Liver (tissue), 9 donors: ENCODE data around the gene ARHGEF16. TPM values are rescaled to one million over a fixed set of nuclear protein-coding genes. Genes with fewer than 3 reads are reported as not detected.

ENCODE experiments used
- DNase-seq: peaks from one replicate; pipeline ENCODE4 v3.0.0-alpha.2; 2017; ENCODE audit warnings: low spot score
- H3K27ac ChIP-seq, 2 donors: one replicate each; pipeline ENCODE4 v1.7.0; 2013; ENCODE audit warnings: inconsistent platforms in 2 of 2, low read length in 2 of 2, control low read depth in 1 of 2, low read depth in 1 of 2, mild to moderate bottlenecking in 1 of 2
- H3K27me3 ChIP-seq, 4 donors: one replicate each; pipeline versions ENCODE4 v1.6.1 to v1.7.0; 2013; ENCODE audit warnings: low read length in 3 of 4, inconsistent platforms in 1 of 4, mild to moderate bottlenecking in 1 of 4, moderate library complexity in 1 of 4; ENCODE audit not compliant: control insufficient read depth in 4 of 4, insufficient read depth in 4 of 4
- H3K36me3 ChIP-seq, 4 donors: one replicate each; pipeline versions ENCODE4 v1.6.1 to v1.7.0; 2013; ENCODE audit warnings: low read length in 3 of 4, mild to moderate bottlenecking in 3 of 4, low read depth in 1 of 4, moderate library complexity in 1 of 4; ENCODE audit not compliant: control insufficient read depth in 4 of 4, insufficient read depth in 3 of 4
- H3K4me1 ChIP-seq, 4 donors: one replicate each; pipeline versions ENCODE4 v1.6.1 to v1.7.0; 2013; ENCODE audit warnings: low read length in 3 of 4, mild to moderate bottlenecking in 3 of 4, moderate library complexity in 1 of 4; ENCODE audit not compliant: control insufficient read depth in 4 of 4, insufficient read depth in 4 of 4
- H3K4me3 ChIP-seq, 3 donors: one replicate each; pipeline versions ENCODE4 v1.6.1 to v1.7.0; 2013; ENCODE audit warnings: low read length in 3 of 3, control low read depth in 1 of 3, low read depth in 1 of 3, mild to moderate bottlenecking in 1 of 3
- H3K9ac ChIP-seq, 2 donors: one replicate each; pipeline ENCODE4 v1.7.0; 2013; ENCODE audit warnings: low read length in 2 of 2, mild to moderate bottlenecking in 2 of 2, moderate library complexity in 2 of 2, control low read depth in 1 of 2, low read depth in 1 of 2
- H3K9me3 ChIP-seq, 4 donors: one replicate each; pipeline versions ENCODE4 v1.6.1 to v1.7.0; 2013; ENCODE audit warnings: low read length in 3 of 4; ENCODE audit not compliant: control insufficient read depth in 4 of 4
- EGR1 ChIP-seq, 2 donors: IDR thresholded peaks; 2 replicates each; pipeline ENCODE4 v1.6.1; 2016 to 2018; ENCODE audit warnings: antibody characterized with exemption in 2 of 2, low read depth in 2 of 2
- FOXA1 ChIP-seq: IDR thresholded peaks from 2 replicates; pipeline ENCODE4 v1.6.1; 2016; ENCODE audit warnings: antibody characterized with exemption
- FOXA2 ChIP-seq: IDR thresholded peaks from 2 replicates; pipeline ENCODE4 v1.6.1; 2016; ENCODE audit warnings: antibody characterized with exemption
- GABPA ChIP-seq, 2 donors: IDR thresholded peaks in 1 of 2; conservative IDR thresholded peaks in 1 of 2; 2 replicates each; pipeline ENCODE4 v1.6.1; 2016; ENCODE audit warnings: antibody characterized with exemption in 2 of 2, mild to moderate bottlenecking in 1 of 2, moderate library complexity in 1 of 2
- HNF4A ChIP-seq, 2 donors: conservative IDR thresholded peaks; 2 replicates each; pipeline ENCODE4 v1.6.1; 2016; ENCODE audit warnings: antibody characterized with exemption in 2 of 2, mild to moderate bottlenecking in 2 of 2
- HNF4G ChIP-seq: IDR thresholded peaks from 2 replicates; pipeline ENCODE4 v1.6.1; 2016; ENCODE audit warnings: antibody characterized with exemption
- JUND ChIP-seq, 2 donors: IDR thresholded peaks; 2 replicates each; pipeline ENCODE4 v1.6.1; 2016; ENCODE audit warnings: antibody characterized with exemption in 2 of 2
- NR2F2 ChIP-seq: IDR thresholded peaks from 2 replicates; pipeline ENCODE4 v1.6.1; 2016; ENCODE audit warnings: antibody characterized with exemption
- RAD21 ChIP-seq, 2 donors: IDR thresholded peaks; 2 replicates each; pipeline ENCODE4 v1.6.1; 2016; ENCODE audit warnings: antibody characterized with exemption in 2 of 2, mild to moderate bottlenecking in 2 of 2
- RXRA ChIP-seq, 2 donors: IDR thresholded peaks; 2 replicates each; pipeline ENCODE4 v1.6.1; 2017 to 2018; ENCODE audit warnings: antibody characterized with exemption in 2 of 2, mild to moderate bottlenecking in 1 of 2
- SP1 ChIP-seq: IDR thresholded peaks from 2 replicates; pipeline ENCODE4 v1.6.1; 2018; ENCODE audit warnings: antibody characterized with exemption, mild to moderate bottlenecking
- TAF1 ChIP-seq: conservative IDR thresholded peaks from 2 replicates; pipeline ENCODE4 v1.6.1; 2016; ENCODE audit warnings: antibody characterized with exemption, mild to moderate bottlenecking
- YY1 ChIP-seq: IDR thresholded peaks from 2 replicates; pipeline ENCODE4 v1.6.1; 2016; ENCODE audit warnings: antibody characterized with exemption, mild to moderate bottlenecking
- WGBS: extraction: QIAGEN DNeasy Blood & Tissue Kit; methylation state at CpG from one replicate; pipeline ENCODE4 v1.1.7; 2013; 5-methylcytosine and 5-hydroxymethylcytosine counted together
- polyA plus RNA-seq, 2 donors: library from polyadenylated mRNA; stranded (reverse) in 1 of 2; unstranded in 1 of 2; fragments of 200-250 nt in 1 of 2; fragments of >200 nt in 1 of 2; fragmentation: Nextera tagmentation in 1 of 2; extraction: Ambion mirVana in 1 of 2; gene quantifications; one replicate each; pipeline versions ENCODE4 v1.2.1 to v1.2.3, GENCODE V29; 2013 to 2015
- total RNA-seq, 2 donors: library from RNA; depleted of rRNA; stranded (reverse); fragments of >200 nt; gene quantifications; one replicate each; pipeline ENCODE4 v1.2.3, GENCODE V29; 2014
- TF ChIP-seq, protein P1 (sequence below): IDR thresholded peaks from 2 replicates; pipeline ENCODE4 v1.6.1; 2016; ENCODE audit warnings: antibody characterized with exemption
- TF ChIP-seq, protein P2 (sequence below): IDR thresholded peaks from 2 replicates; pipeline ENCODE4 v1.6.1; 2016; ENCODE audit warnings: antibody characterized with exemption
- TF ChIP-seq, protein P3 (sequence below): IDR thresholded peaks from 2 replicates; pipeline ENCODE4 v1.6.1; 2016; ENCODE audit warnings: antibody characterized with exemption, mild to moderate bottlenecking
- TF ChIP-seq, protein P4 (sequence below): IDR thresholded peaks from 2 replicates; pipeline ENCODE4 v1.6.1; 2016; ENCODE audit warnings: antibody characterized with exemption
- TF ChIP-seq, protein P5 (sequence below): fragments of 150-350 bp; IDR thresholded peaks from 2 replicates; pipeline ENCODE4 v1.5.1; 2017; ENCODE audit warnings: improper control_type of control experiment, low read depth, low read length; ENCODE audit not compliant: missing input control
- donor health status: healthy.
- donor health status: healthy.
- donor health status: healthy.
- donor health status: healthy.
- donor health status: healthy.

ARHGEF16 gene
- total and polyA plus RNA-seq, 4 donors: 0.65 to 5.6 (median 2.8) TPM

DNA sequence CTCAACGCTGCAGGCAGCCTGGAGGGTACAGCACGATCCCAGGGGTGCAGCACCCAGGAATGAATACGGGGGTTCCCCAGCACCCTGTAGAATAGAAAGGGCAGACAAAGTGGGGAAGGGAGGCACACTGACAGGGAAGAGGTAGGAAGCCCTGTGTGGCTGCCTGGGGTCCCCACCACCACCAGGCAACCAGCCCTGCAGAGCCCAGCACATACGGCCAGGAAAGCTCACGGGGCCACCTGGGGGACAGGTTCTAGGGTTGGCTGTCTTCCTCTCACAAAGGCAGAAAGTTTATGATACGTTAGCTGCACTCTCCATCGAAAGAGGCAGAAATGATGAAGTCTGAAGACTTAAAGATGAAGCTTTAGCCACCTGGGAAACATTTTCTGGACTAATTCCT is 52.5 kb downstream of the ARHGEF16 start (continued):
- TF ChIP-seq, protein P1, sequence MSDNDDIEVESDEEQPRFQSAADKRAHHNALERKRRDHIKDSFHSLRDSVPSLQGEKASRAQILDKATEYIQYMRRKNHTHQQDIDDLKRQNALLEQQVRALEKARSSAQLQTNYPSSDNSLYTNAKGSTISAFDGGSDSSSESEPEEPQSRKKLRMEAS: no peak
- no peak for TF ChIP-seq FOXA1
- TF ChIP-seq JUND (IDR thresholded peaks at IDR 0.05): no peak
- TF ChIP-seq SP1: no peak
- TF ChIP-seq RXRA (IDR thresholded peaks at IDR 0.05): no peak
- no peak for TF ChIP-seq GABPA (IDR thresholded peaks at IDR 0.05 in 1 of 2, conservative IDR thresholded peaks at IDR 0.05 in 1 of 2)
- TF ChIP-seq RAD21 (IDR thresholded peaks at IDR 0.05): no peak
- no peak for TF ChIP-seq NR2F2
- TF ChIP-seq, protein P2, sequence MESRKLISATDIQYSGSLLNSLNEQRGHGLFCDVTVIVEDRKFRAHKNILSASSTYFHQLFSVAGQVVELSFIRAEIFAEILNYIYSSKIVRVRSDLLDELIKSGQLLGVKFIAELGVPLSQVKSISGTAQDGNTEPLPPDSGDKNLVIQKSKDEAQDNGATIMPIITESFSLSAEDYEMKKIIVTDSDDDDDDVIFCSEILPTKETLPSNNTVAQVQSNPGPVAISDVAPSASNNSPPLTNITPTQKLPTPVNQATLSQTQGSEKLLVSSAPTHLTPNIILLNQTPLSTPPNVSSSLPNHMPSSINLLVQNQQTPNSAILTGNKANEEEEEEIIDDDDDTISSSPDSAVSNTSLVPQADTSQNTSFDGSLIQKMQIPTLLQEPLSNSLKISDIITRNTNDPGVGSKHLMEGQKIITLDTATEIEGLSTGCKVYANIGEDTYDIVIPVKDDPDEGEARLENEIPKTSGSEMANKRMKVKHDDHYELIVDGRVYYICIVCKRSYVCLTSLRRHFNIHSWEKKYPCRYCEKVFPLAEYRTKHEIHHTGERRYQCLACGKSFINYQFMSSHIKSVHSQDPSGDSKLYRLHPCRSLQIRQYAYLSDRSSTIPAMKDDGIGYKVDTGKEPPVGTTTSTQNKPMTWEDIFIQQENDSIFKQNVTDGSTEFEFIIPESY: no peak

DNA sequence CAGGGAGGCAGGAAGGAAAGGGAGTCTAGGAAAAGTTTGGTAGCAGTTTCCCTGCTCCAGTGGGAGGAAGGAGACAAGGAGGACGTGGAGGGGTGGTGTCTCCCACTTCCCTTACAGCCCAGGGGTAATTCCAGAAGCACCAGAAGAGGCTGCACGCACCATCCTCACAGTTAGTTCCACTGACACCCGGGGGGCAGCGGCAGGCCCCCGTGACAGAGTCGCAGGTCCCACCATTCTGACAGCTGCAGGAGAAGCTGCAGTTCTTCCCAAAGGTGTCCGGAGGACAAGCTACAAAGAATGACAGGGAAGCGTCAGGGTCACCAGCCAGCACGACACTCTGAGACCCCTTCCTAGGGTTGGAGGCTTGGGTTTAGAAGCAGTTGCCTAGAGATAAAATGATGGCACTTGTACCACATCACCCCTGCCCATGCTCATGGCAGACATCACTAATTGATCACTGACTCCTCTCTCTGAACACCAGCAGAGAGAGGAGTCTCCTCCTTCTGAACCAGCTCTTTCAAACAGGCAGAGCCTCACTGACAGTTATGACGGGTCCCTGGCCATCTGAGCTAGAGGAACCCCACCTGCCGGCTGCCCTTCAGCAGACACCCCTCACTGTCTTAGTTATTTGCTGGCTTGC is 53.3 kb downstream of the ARHGEF16 start:
- no peaks in the 10 kb centered on the region for H3K9me3 ChIP-seq
- WGBS: 85% methylated on average over 11 of the region's 11 CpGs

More for the DNA sequence above, 53.3 kb downstream of the ARHGEF16 start:
- no peaks in the 10 kb centered on the region for H3K36me3 ChIP-seq
- H3K4me3 ChIP-seq: no peak overlapping the region
- H3K4me1 ChIP-seq: peaks cover 0 to 2% (median 0%) of the 10 kb centered on the region in 4 donors
- no peak overlapping the region for H3K9ac ChIP-seq
- H3K27me3 ChIP-seq: no peaks in the 10 kb centered on the region
- no peak for DNase-seq
- H3K27ac ChIP-seq: no peak overlapping the region
- TF ChIP-seq, protein P1: no peak
- TF ChIP-seq YY1 (no peak), NR2F2 (no peak), TAF1 (no peak), HNF4A (conservative IDR thresholded peaks at IDR 0.05) (no peak), RXRA (IDR thresholded peaks at IDR 0.05) (no peak), RAD21 (IDR thresholded peaks at IDR 0.05) (no peak), SP1 (no peak), FOXA2 (no peak), EGR1 (IDR thresholded peaks at IDR 0.05; ENCODE audit: low read depth in 2 of 2) (no peak), GABPA (IDR thresholded peaks at IDR 0.05 in 1 of 2, conservative IDR thresholded peaks at IDR 0.05 in 1 of 2) (no peak), FOXA1 (no peak), HNF4G (no peak), JUND (IDR thresholded peaks at IDR 0.05) (no peak)
- TF ChIP-seq, protein P3, sequence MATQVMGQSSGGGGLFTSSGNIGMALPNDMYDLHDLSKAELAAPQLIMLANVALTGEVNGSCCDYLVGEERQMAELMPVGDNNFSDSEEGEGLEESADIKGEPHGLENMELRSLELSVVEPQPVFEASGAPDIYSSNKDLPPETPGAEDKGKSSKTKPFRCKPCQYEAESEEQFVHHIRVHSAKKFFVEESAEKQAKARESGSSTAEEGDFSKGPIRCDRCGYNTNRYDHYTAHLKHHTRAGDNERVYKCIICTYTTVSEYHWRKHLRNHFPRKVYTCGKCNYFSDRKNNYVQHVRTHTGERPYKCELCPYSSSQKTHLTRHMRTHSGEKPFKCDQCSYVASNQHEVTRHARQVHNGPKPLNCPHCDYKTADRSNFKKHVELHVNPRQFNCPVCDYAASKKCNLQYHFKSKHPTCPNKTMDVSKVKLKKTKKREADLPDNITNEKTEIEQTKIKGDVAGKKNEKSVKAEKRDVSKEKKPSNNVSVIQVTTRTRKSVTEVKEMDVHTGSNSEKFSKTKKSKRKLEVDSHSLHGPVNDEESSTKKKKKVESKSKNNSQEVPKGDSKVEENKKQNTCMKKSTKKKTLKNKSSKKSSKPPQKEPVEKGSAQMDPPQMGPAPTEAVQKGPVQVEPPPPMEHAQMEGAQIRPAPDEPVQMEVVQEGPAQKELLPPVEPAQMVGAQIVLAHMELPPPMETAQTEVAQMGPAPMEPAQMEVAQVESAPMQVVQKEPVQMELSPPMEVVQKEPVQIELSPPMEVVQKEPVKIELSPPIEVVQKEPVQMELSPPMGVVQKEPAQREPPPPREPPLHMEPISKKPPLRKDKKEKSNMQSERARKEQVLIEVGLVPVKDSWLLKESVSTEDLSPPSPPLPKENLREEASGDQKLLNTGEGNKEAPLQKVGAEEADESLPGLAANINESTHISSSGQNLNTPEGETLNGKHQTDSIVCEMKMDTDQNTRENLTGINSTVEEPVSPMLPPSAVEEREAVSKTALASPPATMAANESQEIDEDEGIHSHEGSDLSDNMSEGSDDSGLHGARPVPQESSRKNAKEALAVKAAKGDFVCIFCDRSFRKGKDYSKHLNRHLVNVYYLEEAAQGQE: no peak
- TF ChIP-seq, protein P4, sequence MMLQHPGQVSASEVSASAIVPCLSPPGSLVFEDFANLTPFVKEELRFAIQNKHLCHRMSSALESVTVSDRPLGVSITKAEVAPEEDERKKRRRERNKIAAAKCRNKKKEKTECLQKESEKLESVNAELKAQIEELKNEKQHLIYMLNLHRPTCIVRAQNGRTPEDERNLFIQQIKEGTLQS: no peak
- TF ChIP-seq, protein P2: no peak
- TF ChIP-seq, protein P5, sequence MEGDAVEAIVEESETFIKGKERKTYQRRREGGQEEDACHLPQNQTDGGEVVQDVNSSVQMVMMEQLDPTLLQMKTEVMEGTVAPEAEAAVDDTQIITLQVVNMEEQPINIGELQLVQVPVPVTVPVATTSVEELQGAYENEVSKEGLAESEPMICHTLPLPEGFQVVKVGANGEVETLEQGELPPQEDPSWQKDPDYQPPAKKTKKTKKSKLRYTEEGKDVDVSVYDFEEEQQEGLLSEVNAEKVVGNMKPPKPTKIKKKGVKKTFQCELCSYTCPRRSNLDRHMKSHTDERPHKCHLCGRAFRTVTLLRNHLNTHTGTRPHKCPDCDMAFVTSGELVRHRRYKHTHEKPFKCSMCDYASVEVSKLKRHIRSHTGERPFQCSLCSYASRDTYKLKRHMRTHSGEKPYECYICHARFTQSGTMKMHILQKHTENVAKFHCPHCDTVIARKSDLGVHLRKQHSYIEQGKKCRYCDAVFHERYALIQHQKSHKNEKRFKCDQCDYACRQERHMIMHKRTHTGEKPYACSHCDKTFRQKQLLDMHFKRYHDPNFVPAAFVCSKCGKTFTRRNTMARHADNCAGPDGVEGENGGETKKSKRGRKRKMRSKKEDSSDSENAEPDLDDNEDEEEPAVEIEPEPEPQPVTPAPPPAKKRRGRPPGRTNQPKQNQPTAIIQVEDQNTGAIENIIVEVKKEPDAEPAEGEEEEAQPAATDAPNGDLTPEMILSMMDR: no peak
